ENCODE data around the gene OR10A3.

DNA sequence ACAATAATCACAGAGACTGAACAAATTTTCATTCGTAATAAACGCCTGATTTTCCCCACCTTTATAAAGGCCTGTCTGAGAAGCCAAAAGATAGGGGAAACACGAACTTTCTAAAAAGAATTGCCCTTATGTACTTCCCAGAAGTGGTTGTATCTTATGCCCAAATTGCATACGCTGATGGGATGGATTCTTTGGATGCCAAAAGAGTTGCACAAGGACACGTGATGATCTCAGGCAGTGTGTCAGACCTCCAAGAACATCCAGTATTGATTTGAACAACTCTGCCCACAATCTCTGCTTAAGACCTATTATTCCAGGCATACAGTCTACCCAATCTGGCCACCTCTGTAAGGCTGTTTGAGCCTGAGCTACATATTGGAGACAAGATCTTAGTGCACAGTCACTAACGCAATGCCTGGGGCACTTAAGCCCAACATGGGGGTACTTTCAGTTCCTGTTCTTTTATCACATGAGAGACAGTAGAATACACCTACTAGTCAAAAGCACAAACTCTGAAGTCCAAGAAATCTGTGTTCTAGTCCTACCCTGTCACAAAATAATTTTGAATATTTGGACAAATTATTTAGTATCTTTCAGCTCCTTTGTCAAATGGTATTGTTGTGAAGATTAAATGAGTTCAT lies 49.3 kb downstream of the OR10A3 start:
- no peak for TF ChIP-seq EZH2 (IDR thresholded peaks at IDR 0.05; ENCODE audit: borderline replicate concordance, low read length)
- TF ChIP-seq, protein P1, sequence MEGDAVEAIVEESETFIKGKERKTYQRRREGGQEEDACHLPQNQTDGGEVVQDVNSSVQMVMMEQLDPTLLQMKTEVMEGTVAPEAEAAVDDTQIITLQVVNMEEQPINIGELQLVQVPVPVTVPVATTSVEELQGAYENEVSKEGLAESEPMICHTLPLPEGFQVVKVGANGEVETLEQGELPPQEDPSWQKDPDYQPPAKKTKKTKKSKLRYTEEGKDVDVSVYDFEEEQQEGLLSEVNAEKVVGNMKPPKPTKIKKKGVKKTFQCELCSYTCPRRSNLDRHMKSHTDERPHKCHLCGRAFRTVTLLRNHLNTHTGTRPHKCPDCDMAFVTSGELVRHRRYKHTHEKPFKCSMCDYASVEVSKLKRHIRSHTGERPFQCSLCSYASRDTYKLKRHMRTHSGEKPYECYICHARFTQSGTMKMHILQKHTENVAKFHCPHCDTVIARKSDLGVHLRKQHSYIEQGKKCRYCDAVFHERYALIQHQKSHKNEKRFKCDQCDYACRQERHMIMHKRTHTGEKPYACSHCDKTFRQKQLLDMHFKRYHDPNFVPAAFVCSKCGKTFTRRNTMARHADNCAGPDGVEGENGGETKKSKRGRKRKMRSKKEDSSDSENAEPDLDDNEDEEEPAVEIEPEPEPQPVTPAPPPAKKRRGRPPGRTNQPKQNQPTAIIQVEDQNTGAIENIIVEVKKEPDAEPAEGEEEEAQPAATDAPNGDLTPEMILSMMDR (IDR thresholded peaks at IDR 0.05; ENCODE audit: low read length), result no peak

Data from OCI-LY1 (cell line).